ENCODE measurements around the gene NHSL2. TPM values are rescaled to one million over a fixed set of nuclear protein-coding genes. Genes with fewer than 3 reads are reported as not detected.

The NHSL2 gene
- total RNA-seq, 2 donors from 2014 or later, result 6.9 to 11.2 TPM

DNA sequence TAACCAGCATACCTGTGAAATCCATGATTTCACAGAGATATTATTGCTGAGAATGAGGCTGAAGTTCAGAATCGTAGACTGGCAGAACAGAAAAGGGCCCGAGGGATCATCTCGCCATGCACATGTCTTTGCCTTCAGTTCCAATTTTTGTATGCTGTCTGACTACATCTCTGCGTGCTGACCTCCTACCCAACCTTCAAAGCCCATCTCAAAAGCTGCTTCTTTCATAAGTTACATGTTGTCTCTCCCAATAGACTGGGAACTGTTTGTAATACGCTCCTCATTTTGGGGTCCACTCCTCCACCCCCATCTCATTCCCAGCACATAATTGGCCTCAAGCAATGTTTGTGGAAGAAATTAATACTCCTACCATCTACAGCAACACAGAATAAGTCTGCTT lies 142.9 kb downstream of the NHSL2 start:
- Histone ChIP-seq H3K27ac (ENCODE audit: low read depth, low read length) (no peak overlapping the region), H3K9ac (ENCODE audit: extremely low read depth, low read length, poor library complexity, severe bottlenecking) (no peak overlapping the region), H3K9me3 (ENCODE audit: control insufficient read depth, low read length) (no peaks in the 10 kb centered on the region), H3K27me3 (ENCODE audit: control insufficient read depth, insufficient read depth, low read length, poor library complexity, severe bottlenecking) (no peaks in the 10 kb centered on the region), H3K4me3 (ENCODE audit: low read length) (no peak overlapping the region), H3K4me1 (ENCODE audit: control insufficient read depth, insufficient read depth, low read length) (no peaks in the 10 kb centered on the region), H3K36me3 (ENCODE audit: control insufficient read depth, insufficient read depth, low read length) (no peaks in the 10 kb centered on the region)
- no peak overlapping the region for H3K27ac Mint-ChIP-seq
- TF ChIP-seq, protein P1, sequence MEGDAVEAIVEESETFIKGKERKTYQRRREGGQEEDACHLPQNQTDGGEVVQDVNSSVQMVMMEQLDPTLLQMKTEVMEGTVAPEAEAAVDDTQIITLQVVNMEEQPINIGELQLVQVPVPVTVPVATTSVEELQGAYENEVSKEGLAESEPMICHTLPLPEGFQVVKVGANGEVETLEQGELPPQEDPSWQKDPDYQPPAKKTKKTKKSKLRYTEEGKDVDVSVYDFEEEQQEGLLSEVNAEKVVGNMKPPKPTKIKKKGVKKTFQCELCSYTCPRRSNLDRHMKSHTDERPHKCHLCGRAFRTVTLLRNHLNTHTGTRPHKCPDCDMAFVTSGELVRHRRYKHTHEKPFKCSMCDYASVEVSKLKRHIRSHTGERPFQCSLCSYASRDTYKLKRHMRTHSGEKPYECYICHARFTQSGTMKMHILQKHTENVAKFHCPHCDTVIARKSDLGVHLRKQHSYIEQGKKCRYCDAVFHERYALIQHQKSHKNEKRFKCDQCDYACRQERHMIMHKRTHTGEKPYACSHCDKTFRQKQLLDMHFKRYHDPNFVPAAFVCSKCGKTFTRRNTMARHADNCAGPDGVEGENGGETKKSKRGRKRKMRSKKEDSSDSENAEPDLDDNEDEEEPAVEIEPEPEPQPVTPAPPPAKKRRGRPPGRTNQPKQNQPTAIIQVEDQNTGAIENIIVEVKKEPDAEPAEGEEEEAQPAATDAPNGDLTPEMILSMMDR (conservative IDR thresholded peaks at IDR 0.05), result no peak
- H3K9me3 Mint-ChIP-seq, result peaks cover 61% of the 10 kb centered on the region
- 96 to 100% methylated on average over 1 to 5 of the region's 5 CpGs for WGBS, 2 experiments (ENCODE audit: insufficient coverage in 1 of 2, insufficient read length in 1 of 2)
- no peaks in the 10 kb centered on the region for H3K27me3 Mint-ChIP-seq (ENCODE audit: insufficient read depth)
- H3K36me3 Mint-ChIP-seq (ENCODE audit: low read depth), result peaks cover 5% of the 10 kb centered on the region
- no peak for DNase-seq
- no peak overlapping the region for H3K4me3 Mint-ChIP-seq
- H3K4me1 Mint-ChIP-seq, result peaks cover 8% of the 10 kb centered on the region

DNA sequence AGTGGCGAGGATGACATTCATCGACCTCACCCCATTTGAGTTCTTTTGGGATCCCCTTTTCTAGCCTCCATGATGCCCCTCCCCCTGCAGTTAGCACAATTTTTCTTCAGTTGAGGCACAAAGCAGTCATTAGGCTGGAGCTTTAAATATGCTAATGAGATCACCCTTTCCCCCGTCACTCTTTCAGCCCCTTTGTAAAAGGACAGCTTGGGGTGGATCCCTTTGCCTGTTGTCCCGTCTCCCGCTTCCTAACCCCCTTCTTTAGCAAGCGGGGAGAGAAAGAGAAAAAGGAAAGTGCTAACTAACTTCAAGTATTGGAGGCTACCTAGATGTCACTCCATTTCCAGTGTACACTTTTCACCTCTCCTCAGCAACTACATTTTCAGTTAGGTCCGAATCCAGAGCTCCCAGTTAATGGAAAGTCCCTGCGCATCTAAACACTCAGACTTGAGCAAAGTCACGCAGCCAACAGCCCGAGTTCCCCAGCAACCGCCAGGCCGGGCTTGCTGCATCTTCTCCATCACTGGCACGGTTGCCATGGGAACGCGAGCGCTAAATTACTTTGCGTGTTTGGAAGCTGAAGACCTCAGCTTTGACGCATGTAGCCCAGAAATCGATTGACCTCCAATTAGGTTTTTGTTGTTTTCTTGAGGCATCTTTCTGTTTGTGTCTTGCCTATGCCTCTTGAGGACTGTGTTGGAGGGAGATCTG lies 144.3 kb downstream of the NHSL2 start:
- Mint-ChIP-seq H3K27ac (no peak overlapping the region), H3K4me3 (no peak overlapping the region), H3K9me3 (peaks cover 65% of the 10 kb centered on the region), H3K36me3 (ENCODE audit: low read depth) (peaks cover 5% of the 10 kb centered on the region), H3K27me3 (ENCODE audit: insufficient read depth) (no peaks in the 10 kb centered on the region), H3K4me1 (peaks cover 8% of the 10 kb centered on the region)
- TF ChIP-seq, protein P1 (conservative IDR thresholded peaks at IDR 0.05), result no peak
- Histone ChIP-seq H3K4me3 (ENCODE audit: low read length) (no peak overlapping the region), H3K27ac (ENCODE audit: low read depth, low read length) (peak overlapping the region; percentile 68), H3K36me3 (ENCODE audit: control insufficient read depth, insufficient read depth, low read length) (no peaks in the 10 kb centered on the region), H3K4me1 (ENCODE audit: control insufficient read depth, insufficient read depth, low read length) (no peaks in the 10 kb centered on the region), H3K9ac (ENCODE audit: extremely low read depth, low read length, poor library complexity, severe bottlenecking) (no peak overlapping the region), H3K27me3 (ENCODE audit: control insufficient read depth, insufficient read depth, low read length, poor library complexity, severe bottlenecking) (no peaks in the 10 kb centered on the region), H3K9me3 (ENCODE audit: control insufficient read depth, low read length) (no peaks in the 10 kb centered on the region)
- peak; percentile 57 for DNase-seq
- 41 to 62% methylated on average over 5 to 18 of the region's 19 CpGs for WGBS, 2 experiments (ENCODE audit: insufficient coverage in 1 of 2, insufficient read length in 1 of 2)

DNA sequence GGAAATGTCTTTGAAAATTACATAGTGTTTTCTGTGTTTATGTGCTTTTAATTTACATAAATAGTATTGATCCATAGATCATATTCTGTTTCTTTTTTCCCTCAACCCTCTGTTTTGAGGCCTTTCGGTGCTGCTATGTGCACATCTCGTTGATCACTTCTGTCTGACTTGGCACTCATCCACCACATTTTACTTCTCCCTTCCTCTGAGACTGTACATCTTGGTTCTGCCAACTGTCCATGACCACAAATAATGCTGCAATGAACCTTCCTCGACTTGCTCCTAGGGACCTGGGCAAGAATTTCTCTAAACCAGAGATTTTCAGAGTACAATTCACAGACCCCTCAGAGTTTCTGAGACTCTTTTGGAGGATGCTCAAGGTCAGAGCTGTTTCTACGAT lies 146.7 kb downstream of the NHSL2 start:
- Mint-ChIP-seq H3K9me3 (peaks cover 66% of the 10 kb centered on the region), H3K4me3 (no peak overlapping the region), H3K4me1 (peaks cover 8% of the 10 kb centered on the region), H3K36me3 (ENCODE audit: low read depth) (no peaks in the 10 kb centered on the region), H3K27ac (no peak overlapping the region), H3K27me3 (ENCODE audit: insufficient read depth) (no peaks in the 10 kb centered on the region)
- no peak overlapping the region for H3K27ac ChIP-seq (ENCODE audit: low read depth, low read length)
- TF ChIP-seq, protein P1 (conservative IDR thresholded peaks at IDR 0.05), result no peak
- no peaks in the 10 kb centered on the region for H3K27me3 ChIP-seq (ENCODE audit: control insufficient read depth, insufficient read depth, low read length, poor library complexity, severe bottlenecking)
- H3K4me1 ChIP-seq (ENCODE audit: control insufficient read depth, insufficient read depth, low read length), result no peaks in the 10 kb centered on the region
- H3K9me3 ChIP-seq (ENCODE audit: control insufficient read depth, low read length), result no peaks in the 10 kb centered on the region
- H3K36me3 ChIP-seq (ENCODE audit: control insufficient read depth, insufficient read depth, low read length), result no peaks in the 10 kb centered on the region
- no peak overlapping the region for H3K9ac ChIP-seq (ENCODE audit: extremely low read depth, low read length, poor library complexity, severe bottlenecking)
- WGBS, 2 experiments (ENCODE audit: insufficient coverage in 1 of 2, insufficient read length in 1 of 2), result 74 to 80% methylated on average over 2 to 4 of the region's 4 CpGs
- no peak for DNase-seq
- no peak overlapping the region for H3K4me3 ChIP-seq (ENCODE audit: low read length)

Measured in endodermal cell (in vitro differentiated cells).